ENCODE data around the gene SCARF1.
A peak's percentile ranks its signal among the peaks of the same experiment; 100 is the strongest.
"Not testable (repeated sequence)": the region's sequence is repeated elsewhere in the genome, so short reads cannot be mapped to it uniquely, and the experiment has no call there.

Gene SCARF1

GRCh38 chr17:1653735-1654134, 8.2 kb upstream of the SCARF1 start:
- TF ChIP-seq CTCF (IDR thresholded peaks at IDR 0.05; ENCODE audit: low read depth, low read length), result no peak
- Histone ChIP-seq H3K36me3 (peaks cover 66% of the 10 kb centered on the region), H3K27me3 (no peaks in the 10 kb centered on the region), H3K4me3 (ENCODE audit: low read depth, low read length) (no peak overlapping the region), H3K9me3 (no peaks in the 10 kb centered on the region), H3K4me1 (no peaks in the 10 kb centered on the region)
- DNase-seq, result no peak

GRCh38 chr17:1652794-1653193, 7.3 kb upstream of the SCARF1 start:
- H3K4me1 ChIP-seq; H3K27me3 ChIP-seq; DNase-seq; H3K4me3 ChIP-seq (ENCODE audit: low read depth, low read length); H3K9me3 ChIP-seq: not testable (repeated sequence)
- H3K36me3 ChIP-seq, result peaks cover 57% of the 10 kb centered on the region

GRCh38 chr17:1651559-1651844, 6.0 kb upstream of the SCARF1 start:
- Histone ChIP-seq H3K4me3 (ENCODE audit: low read depth, low read length) (no peak overlapping the region), H3K4me1 (no peaks in the 10 kb centered on the region), H3K9me3 (no peaks in the 10 kb centered on the region), H3K36me3 (peaks cover 51% of the 10 kb centered on the region), H3K27me3 (no peaks in the 10 kb centered on the region)
- DNase-seq, result no peak
- no peak for TF ChIP-seq CTCF (IDR thresholded peaks at IDR 0.05; ENCODE audit: low read depth, low read length)

GRCh38 chr17:1650731-1651558, 5.4 kb upstream of the SCARF1 start:
- peaks cover 45% of the 10 kb centered on the region for H3K36me3 ChIP-seq

GRCh38 chr17:1649844-1650501, 4.4 kb upstream of the SCARF1 start, which contains the start of gene RILP:
RILP (minus strand) TSS chr17:1649866; CDS start chr17:1649804, 62 bp downstream.
- H3K4me3 ChIP-seq (ENCODE audit: low read depth, low read length), result peak within 1 kb of the TSS; percentile 46
- no peak for DNase-seq
- H3K9me3 ChIP-seq, result no peaks in the 10 kb centered on the region
- H3K36me3 ChIP-seq, result peaks cover 38% of the 10 kb centered on the region
- H3K27me3 ChIP-seq, result no peaks in the 10 kb centered on the region
- no peak for TF ChIP-seq CTCF (IDR thresholded peaks at IDR 0.05; ENCODE audit: low read depth, low read length)
- no peaks in the 10 kb centered on the region for H3K4me1 ChIP-seq

More at GRCh38 chr17:1650731-1651558, 5.4 kb upstream of the SCARF1 start:
- Histone ChIP-seq H3K4me1 (no peaks in the 10 kb centered on the region), H3K27me3 (no peaks in the 10 kb centered on the region), H3K4me3 (ENCODE audit: low read depth, low read length) (no peak overlapping the region), H3K9me3 (no peaks in the 10 kb centered on the region)
- TF ChIP-seq CTCF (IDR thresholded peaks at IDR 0.05; ENCODE audit: low read depth, low read length), result no peak
- no peak for DNase-seq

- Histone ChIP-seq H3K9me3 (no peaks in the 10 kb centered on the region), H3K27me3 (no peaks in the 10 kb centered on the region), H3K4me1 (no peaks in the 10 kb centered on the region), H3K36me3 (peaks cover 35% of the 10 kb centered on the region), H3K4me3 (ENCODE audit: low read depth, low read length) (peak overlapping the region; percentile 46)
- peak; percentile 92 for DNase-seq
- TF ChIP-seq CTCF (IDR thresholded peaks at IDR 0.05; ENCODE audit: low read depth, low read length), result peak; percentile 65
Observed at GRCh38 chr17:1648963-1649843, 3.7 kb upstream of the SCARF1 start.

All from BE2C (cell line).